ENCODE data around the gene RAD51B.
A peak's percentile ranks its signal among the peaks of the same experiment; 100 is the strongest.

Gene RAD51B

DNA sequence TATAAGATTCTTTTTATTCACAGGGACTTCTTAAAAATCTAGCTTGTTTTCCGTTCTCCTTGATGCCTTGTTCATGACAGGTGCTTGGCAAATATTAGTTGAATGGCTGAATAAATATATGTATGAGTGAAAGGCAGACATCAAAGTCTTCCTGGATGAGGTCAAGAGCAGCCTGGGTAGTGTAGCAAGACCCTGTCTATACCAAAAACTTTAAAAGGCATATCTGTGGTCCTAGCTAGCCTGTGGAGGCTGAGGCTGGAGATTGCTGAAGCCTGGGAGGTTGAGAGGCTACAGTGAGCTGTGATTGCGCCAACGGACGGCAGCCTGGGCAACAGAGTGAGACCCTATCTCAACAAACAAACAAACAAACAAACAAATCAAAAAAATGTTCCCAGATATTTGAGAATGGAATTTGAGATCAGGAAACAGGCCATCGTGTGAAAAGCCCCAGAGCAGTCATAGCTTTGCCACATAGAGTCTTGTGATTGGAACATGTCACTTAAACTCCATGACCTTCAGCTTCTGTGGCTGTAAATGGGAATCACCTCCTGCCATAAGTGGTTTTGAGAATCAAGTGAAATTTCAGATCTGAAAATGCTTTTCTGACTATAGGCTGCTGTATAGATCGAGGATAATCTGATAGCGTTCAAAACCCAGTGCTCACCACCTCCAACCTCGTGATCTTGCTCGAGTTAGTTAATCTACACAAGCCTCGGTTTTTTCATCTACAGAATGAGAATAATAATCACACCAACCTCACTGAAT, 908.9 kb downstream of the RAD51B start:
- DNase-seq (ENCODE audit: low spot score) = no peak

GRCh38 chr14:68729556-68729955, 910.0 kb downstream of the RAD51B start:
- no peak for DNase-seq (ENCODE audit: low spot score)

- DNase-seq (ENCODE audit: low spot score) = no peak
Observed at GRCh38 chr14:68730348-68730747, 910.8 kb downstream of the RAD51B start.

- DNase-seq (ENCODE audit: low spot score) = no peak
Observed at GRCh38 chr14:68730811-68731425, 911.3 kb downstream of the RAD51B start.

DNA sequence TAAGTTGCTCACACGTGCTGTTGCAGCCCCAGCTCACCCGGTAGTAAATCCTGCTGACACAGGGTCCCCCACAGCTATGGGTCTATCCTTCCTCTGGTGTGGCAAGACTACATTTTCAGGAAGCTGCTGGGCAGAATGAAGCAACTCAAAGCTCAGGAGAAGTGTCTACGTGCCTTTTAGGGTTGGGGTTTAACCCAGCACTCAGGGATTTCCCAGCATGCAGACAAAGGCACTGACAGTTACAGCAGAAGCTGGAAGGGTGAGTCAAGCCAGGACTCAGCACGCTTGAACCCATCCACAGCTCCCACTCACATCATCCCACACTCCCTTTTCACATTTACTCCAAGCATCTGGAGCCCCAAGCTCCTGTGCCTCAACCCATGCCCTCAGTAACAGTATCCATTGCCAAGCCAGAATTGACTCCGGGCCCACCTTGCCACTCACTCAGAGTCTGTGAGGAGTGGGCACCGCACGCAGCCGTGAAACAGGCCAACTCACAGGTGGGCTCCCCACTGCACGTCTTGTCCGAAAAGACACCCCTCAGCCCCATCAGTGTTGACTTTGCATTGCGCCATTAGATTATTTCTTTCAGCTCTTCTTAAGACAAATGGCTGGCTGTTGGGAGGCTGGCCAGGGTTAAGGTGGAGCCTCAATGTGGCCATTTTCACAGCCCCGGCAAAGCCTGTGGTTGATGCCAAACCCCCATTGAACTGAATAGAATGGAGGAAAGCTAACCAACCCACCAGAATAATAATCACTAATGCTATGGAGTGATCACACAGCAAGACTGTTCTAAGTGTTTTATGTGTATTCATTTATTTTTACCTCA, 913.7 kb downstream of the RAD51B start:
- no peak for DNase-seq (ENCODE audit: low spot score)

DNA sequence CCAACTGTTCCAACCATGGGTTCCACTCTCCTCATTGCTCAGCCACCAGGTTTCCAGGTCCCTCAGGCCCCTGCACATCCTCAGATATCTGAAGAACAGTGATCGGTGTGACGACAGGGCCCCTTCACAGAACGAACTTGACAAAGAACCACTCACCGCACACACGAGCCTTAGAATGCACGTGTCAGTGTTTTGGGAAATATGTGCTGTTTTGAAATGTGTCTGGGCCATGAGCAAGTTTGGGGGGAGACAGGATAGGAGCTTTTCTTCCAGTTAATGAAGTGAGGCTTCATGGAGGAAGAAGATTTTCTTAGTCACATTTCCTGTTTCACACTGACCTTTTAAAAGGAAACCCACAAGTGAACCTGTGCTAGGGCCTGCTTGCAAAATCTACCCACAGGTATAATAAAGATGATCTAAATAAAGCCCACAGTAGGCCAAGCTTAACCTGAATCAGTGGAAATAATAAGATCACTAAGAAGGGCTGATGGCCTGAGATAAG, 914.7 kb downstream of the RAD51B start:
- DNase-seq (ENCODE audit: low spot score) = no peak

DNA sequence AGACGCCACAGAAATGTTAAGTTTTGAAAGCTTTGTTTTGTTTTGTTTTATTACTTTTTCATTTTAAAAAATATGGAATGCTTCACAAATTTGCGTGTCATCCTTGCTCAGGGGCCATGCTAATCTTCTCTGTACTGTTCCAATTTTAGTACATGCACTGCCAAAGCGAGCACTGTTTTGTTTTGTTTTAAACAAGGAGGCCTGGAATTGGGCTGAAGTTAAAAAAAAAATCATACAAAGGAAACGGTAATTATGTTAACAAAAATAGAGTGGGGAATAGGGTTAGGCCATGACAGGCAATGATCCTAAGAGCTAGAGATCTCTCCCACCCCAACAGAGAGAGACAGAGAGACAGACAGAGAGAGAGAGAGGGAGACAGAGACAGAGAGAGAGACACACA, 916.3 kb downstream of the RAD51B start:
- no peak for DNase-seq (ENCODE audit: low spot score)

- DNase-seq (ENCODE audit: low spot score) = no peak
Observed at GRCh38 chr14:68736471-68736871, 916.9 kb downstream of the RAD51B start.

DNA sequence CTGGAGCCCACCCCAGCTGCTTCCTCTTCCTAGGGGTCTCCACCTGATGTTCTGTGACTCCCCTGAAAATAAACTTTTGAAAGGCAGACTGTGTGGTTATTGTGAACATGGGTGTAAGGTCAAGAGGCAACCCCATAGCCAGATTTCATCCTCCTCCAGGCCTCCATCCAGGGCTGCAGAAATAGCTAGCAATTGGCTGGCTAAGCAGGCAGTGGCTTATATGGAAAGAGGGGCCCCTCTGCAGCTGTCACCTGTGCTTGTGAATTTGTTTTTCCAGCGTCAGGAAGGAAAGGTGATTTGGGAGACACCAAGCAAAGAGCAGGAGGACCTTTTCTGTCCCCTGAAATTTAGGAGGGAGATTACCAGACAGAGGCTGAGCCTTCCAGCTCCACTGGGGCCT, 917.5 kb downstream of the RAD51B start:
- DNase-seq (ENCODE audit: low spot score) = no peak

- DNase-seq (ENCODE audit: low spot score) = no peak
Observed at GRCh38 chr14:68738559-68738958, 919.0 kb downstream of the RAD51B start.

DNA sequence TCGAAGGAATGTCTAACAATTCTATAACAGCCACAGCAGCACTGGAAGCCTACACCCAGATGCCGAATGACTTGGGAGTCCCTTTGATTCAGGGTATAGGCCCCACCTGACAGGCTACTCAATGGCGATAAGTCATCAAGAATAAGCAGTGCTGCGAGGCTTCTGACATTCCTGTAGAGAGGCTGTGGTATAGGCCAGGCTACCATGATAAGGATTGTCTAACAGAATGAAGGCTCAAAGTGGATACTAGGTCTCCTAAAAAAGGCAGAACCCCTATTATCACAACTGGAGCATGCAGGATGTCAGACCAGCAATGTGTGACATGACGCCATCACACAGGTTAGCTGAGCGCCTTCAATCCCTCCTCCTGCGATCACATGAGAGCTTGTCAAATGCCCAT, 920.1 kb downstream of the RAD51B start:
- no peak for DNase-seq (ENCODE audit: low spot score)

- DNase-seq (ENCODE audit: low spot score) = no peak
Observed at GRCh38 chr14:68740788-68741476, 921.4 kb downstream of the RAD51B start.

- no peak for DNase-seq (ENCODE audit: low spot score)
Observed at GRCh38 chr14:68741477-68741791, 921.9 kb downstream of the RAD51B start.

DNA sequence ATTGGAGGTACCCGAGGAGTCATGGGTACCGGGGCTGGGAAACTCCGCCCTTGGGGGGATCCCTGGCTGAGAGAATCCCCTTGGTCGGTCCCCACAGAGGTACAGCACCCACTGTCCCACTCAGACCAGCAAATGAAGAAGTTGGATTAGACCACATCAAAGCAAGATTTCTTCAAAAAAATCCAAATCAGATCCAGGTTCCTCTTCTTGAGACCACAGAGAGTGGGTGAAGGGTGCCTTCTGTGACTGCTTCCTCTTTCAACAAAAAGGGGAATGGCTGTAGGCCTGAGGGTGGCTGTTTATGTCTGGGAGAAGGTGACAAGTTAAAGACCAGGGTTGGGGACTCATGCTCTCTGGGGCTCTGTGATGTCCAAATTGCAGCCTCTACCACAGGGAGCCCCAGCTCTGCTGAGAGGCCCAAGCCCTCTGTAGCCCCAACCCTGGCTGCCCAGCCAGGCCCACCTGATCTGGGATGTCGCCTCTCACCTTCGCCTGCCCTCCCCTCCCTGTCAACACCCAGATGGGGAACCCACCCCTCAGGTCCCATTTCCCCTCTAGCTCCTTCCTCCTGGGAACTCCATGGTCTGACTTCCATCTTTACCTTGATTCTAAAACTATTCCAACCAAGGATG, 922.4 kb downstream of the RAD51B start:
- no peak for DNase-seq (ENCODE audit: low spot score)

DNA sequence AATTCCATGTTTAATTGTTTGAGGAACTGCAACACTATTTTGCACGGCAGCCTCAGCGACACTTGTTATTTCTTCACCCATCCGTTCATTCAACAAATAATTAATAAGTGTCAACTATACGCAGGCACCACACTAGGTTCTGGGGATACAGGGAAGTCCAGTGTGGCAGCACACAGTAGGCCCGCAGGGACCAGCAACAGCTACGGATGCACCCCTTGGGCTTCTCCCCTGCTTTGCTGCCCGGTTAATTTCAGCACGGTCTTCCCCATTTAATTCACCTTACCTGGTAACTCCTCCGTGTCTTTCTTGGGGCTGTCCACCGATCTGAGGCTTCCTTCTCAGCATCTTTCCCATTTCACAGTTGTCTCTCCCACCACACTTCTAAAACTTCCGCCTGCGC, 925.0 kb downstream of the RAD51B start:
- DNase-seq (ENCODE audit: low spot score) = no peak

DNA sequence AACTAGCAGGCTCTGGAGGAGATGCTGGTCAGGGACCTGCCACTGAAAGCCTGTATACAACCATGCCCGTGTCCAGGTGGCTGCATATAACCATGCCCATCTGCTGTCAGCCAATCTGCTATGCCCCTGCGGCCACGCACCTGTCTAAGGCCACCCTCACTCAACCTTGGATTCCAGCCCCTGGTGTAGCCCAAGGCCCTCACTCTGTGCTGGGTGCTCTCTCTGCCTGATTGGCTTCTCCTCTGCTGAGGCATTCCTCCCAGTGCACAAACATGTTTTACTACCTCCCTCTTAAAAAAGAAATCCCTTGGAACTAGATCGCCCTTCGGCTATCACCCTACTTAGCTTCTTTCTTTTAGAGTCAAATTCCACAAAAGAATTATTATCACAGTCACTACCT, 927.8 kb downstream of the RAD51B start:
- no peak for DNase-seq (ENCODE audit: low spot score)

GRCh38 chr14:68748260-68748659, 928.7 kb downstream of the RAD51B start:
- DNase-seq (ENCODE audit: low spot score) = no peak

DNA sequence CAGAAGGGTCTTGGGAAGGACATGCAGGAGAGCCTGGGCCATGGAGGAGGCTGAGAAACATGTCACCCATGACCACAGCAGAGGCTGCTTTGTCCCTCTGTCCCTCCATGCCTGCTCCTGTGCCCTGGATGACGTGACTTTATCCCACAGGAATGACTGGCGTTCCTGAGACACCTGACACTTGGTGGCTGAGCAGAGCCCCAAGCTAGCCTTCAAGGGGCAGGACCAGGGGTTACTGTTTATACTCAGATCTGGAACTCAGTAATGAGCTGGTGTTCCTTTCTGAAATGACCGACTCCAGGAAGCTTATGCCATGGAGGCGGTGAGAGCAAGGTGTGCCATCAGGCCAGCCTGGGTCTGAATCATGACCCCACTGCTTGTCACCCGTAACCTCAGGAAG, 929.1 kb downstream of the RAD51B start:
- no peak for DNase-seq (ENCODE audit: low spot score)

- peak; percentile 6 for DNase-seq (ENCODE audit: low spot score)
Observed at GRCh38 chr14:68749487-68750475, 930.2 kb downstream of the RAD51B start.

GRCh38 chr14:68752271-68753006, 932.9 kb downstream of the RAD51B start:
- DNase-seq (ENCODE audit: low spot score) = no peak

Data from COLO829 (cell line).